Astrocyte (in vitro differentiated cells and primary cell): Measurements from ENCODE around the gene ALKBH3. TPM values are rescaled to one million over a fixed set of nuclear protein-coding genes. Genes with fewer than 3 reads are reported as not detected.
A peak's percentile ranks its signal among the peaks of the same experiment; 100 is the strongest.

Experiments used
- DNase-seq: peaks from one replicate; pipeline ENCODE4 v3.0.0-alpha.2; 2010; ENCODE audit warnings: low read depth
- FAIRE-seq: peaks from 2 replicates; lab custom pipeline; 2011; peaks lifted over from hg19 to GRCh38; lab: Jason Lieb, UNC
- H2AFZ ChIP-seq: 2 replicates; pipeline ENCODE4 v1.6.0; 2012; ENCODE audit warnings: low read depth, low read length, inconsistent platforms
- H3K27ac ChIP-seq: 2 replicates; pipeline ENCODE4 v1.5.1; 2011; ENCODE audit warnings: low read depth, low read length, inconsistent platforms
- H3K27me3 ChIP-seq: 2 replicates; pipeline ENCODE4 v1.6.0; 2011; ENCODE audit warnings: low read length, inconsistent platforms; ENCODE audit not compliant: insufficient read depth
- H3K36me3 ChIP-seq: 2 replicates; pipeline ENCODE4 v1.5.1; 2011; ENCODE audit warnings: low read length, inconsistent platforms; ENCODE audit not compliant: insufficient read depth
- H3K4me1 ChIP-seq: 2 replicates; pipeline ENCODE4 v1.5.1; 2011; ENCODE audit warnings: low read length, inconsistent platforms; ENCODE audit not compliant: insufficient read depth
- H3K4me2 ChIP-seq: 2 replicates; pipeline ENCODE4 v1.6.0; 2012; ENCODE audit warnings: low read length, inconsistent platforms
- H3K4me3 ChIP-seq: 2 replicates; pipeline ENCODE4 v1.5.1; 2011; ENCODE audit warnings: low read depth, mild to moderate bottlenecking, low read length, inconsistent platforms; ENCODE audit not compliant: insufficient read depth
- H3K79me2 ChIP-seq: 2 replicates; pipeline ENCODE4 v1.6.0; 2012; ENCODE audit warnings: mild to moderate bottlenecking, low read length, inconsistent platforms; ENCODE audit not compliant: insufficient read depth
- H3K9ac ChIP-seq: 2 replicates; pipeline ENCODE4 v1.6.0; 2012; ENCODE audit warnings: mild to moderate bottlenecking, low read length, inconsistent platforms
- H3K9me3 ChIP-seq: 2 replicates; pipeline ENCODE4 v1.5.1; 2012; ENCODE audit warnings: low read depth, mild to moderate bottlenecking, low read length, inconsistent platforms; ENCODE audit not compliant: insufficient read depth
- H4K20me1 ChIP-seq: 2 replicates; pipeline ENCODE4 v1.6.0; 2012; ENCODE audit warnings: low read length, inconsistent platforms; ENCODE audit not compliant: insufficient read depth
- H3K27ac Mint-ChIP-seq: one replicate; pipeline ENCODE4 v1.8.0; 2021; ENCODE audit warnings: mild to moderate bottlenecking, mixed read lengths; ENCODE audit not compliant: unreplicated experiment
- H3K27me3 Mint-ChIP-seq: one replicate; pipeline ENCODE4 v1.8.0; 2021; ENCODE audit warnings: low read depth, mixed read lengths; ENCODE audit not compliant: unreplicated experiment
- H3K36me3 Mint-ChIP-seq: one replicate; pipeline ENCODE4 v1.8.0; 2021; ENCODE audit warnings: low read depth, mixed read lengths; ENCODE audit not compliant: unreplicated experiment
- H3K4me1 Mint-ChIP-seq: one replicate; pipeline ENCODE4 v1.8.0; 2021; ENCODE audit warnings: low read depth, mixed read lengths; ENCODE audit not compliant: unreplicated experiment
- H3K4me3 Mint-ChIP-seq: one replicate; pipeline ENCODE4 v1.8.0; 2021; ENCODE audit warnings: mild to moderate bottlenecking, moderate library complexity, mixed read lengths; ENCODE audit not compliant: unreplicated experiment
- H3K9me3 Mint-ChIP-seq: one replicate; pipeline ENCODE4 v1.8.0; 2021; ENCODE audit warnings: mild to moderate bottlenecking, mixed read lengths; ENCODE audit not compliant: unreplicated experiment
- CTCF ChIP-seq: IDR thresholded peaks from 2 replicates; pipeline ENCODE4 v1.5.1; 2011; ENCODE audit warnings: low read depth, mild to moderate bottlenecking, inconsistent platforms, low read length, moderate library complexity; ENCODE audit not compliant: insufficient read depth
- EZH2 ChIP-seq: IDR thresholded peaks from 2 replicates; pipeline ENCODE4 v1.6.1; 2012; ENCODE audit warnings: mild to moderate bottlenecking, low read length, inconsistent platforms; ENCODE audit not compliant: insufficient read depth
- total RNA-seq: library from RNA; stranded (reverse); gene quantifications from 2 replicates; pipeline ENCODE4 v1.2.1, GENCODE V29; 2021

ALKBH3 gene
- total RNA-seq, 1 donor from 2014 or later, result 30.5 TPM

GRCh38 chr11:43904742-43905535 is 24.3 kb downstream of the ALKBH3 start:
- H3K27me3 ChIP-seq, result no peaks in the 10 kb centered on the region
- H3K4me3 ChIP-seq, result no peak overlapping the region
- TF ChIP-seq CTCF, result no peak
- TF ChIP-seq EZH2, result no peak
- Mint-ChIP-seq H3K36me3 (peaks cover 3% of the 10 kb centered on the region), H3K4me3 (no peak overlapping the region), H3K4me1 (no peaks in the 10 kb centered on the region), H3K27me3 (no peaks in the 10 kb centered on the region), H3K9me3 (peaks cover 1% of the 10 kb centered on the region), H3K27ac (no peak overlapping the region)
- peak overlapping the region; percentile 58 for H3K4me2 ChIP-seq
- H4K20me1 ChIP-seq, result peaks cover 32% of the 10 kb centered on the region
- H2AFZ ChIP-seq, result peak overlapping the region; percentile 31
- H3K9ac ChIP-seq, result peak overlapping the region; percentile 57
- peaks cover 9% of the 10 kb centered on the region for H3K36me3 ChIP-seq
- peak; percentile 63 for DNase-seq
- no peaks in the 10 kb centered on the region for H3K9me3 ChIP-seq
- peaks cover 6% of the 10 kb centered on the region for H3K79me2 ChIP-seq
- peaks cover 16% of the 10 kb centered on the region for H3K4me1 ChIP-seq
- peak overlapping the region; percentile 28 for H3K27ac ChIP-seq
- FAIRE-seq, result no peak

- Histone ChIP-seq H3K4me3 (no peak overlapping the region), H3K27me3 (no peaks in the 10 kb centered on the region), H3K4me2 (peak overlapping the region; percentile 58), H4K20me1 (peaks cover 32% of the 10 kb centered on the region), H3K36me3 (peaks cover 13% of the 10 kb centered on the region), H3K9me3 (no peaks in the 10 kb centered on the region), H2AFZ (no peak overlapping the region), H3K4me1 (peaks cover 16% of the 10 kb centered on the region), H3K27ac (peak overlapping the region; percentile 28), H3K9ac (peak overlapping the region; percentile 57), H3K79me2 (peaks cover 6% of the 10 kb centered on the region)
- H3K27ac Mint-ChIP-seq, result no peak overlapping the region
- no peak overlapping the region for H3K4me3 Mint-ChIP-seq
- H3K27me3 Mint-ChIP-seq, result no peaks in the 10 kb centered on the region
- H3K4me1 Mint-ChIP-seq, result no peaks in the 10 kb centered on the region
- no peak for TF ChIP-seq EZH2
- TF ChIP-seq CTCF, result no peak
- FAIRE-seq (no peak), DNase-seq (peak; percentile 52)
- H3K9me3 Mint-ChIP-seq, result peaks cover 1% of the 10 kb centered on the region
- peaks cover 4% of the 10 kb centered on the region for H3K36me3 Mint-ChIP-seq
These were observed 25.2 kb downstream of the ALKBH3 start for GRCh38 chr11:43905813-43906241.
